Hepatocyte (in vitro differentiated cells): ENCODE measurements around the gene CYP4A11. TPM values are rescaled to one million over a fixed set of nuclear protein-coding genes. Genes with fewer than 3 reads are reported as not detected.
"Not testable (repeated sequence)": the region's sequence is repeated elsewhere in the genome, so short reads cannot be mapped to it uniquely, and the experiment has no call there.

Source experiments
- DNase-seq: peaks from one replicate; pipeline ENCODE4 v3.0.0-alpha.2; 2016; ENCODE audit warnings: low spot score
- H2AFZ ChIP-seq: fragments of 200-600 bp; sonication (generic); 2 replicates; pipeline ENCODE4 v1.6.0; 2016; ENCODE audit warnings: antibody characterized with exemption, mild to moderate bottlenecking
- H3K27ac ChIP-seq: fragments of 200-600 bp; sonication (generic); 2 replicates; pipeline ENCODE4 v1.5.1; 2016; ENCODE audit warnings: mild to moderate bottlenecking
- H3K27me3 ChIP-seq: fragments of 200-600 bp; sonication (generic); 2 replicates; pipeline ENCODE4 v1.6.1; 2016
- H3K36me3 ChIP-seq: fragments of 200-600 bp; sonication (generic); replicated peaks from 2 replicates; pipeline ENCODE4 v1.5.1; 2016; ENCODE audit warnings: low read depth; ENCODE audit not compliant: insufficient read depth
- H3K4me1 ChIP-seq: fragments of 200-600 bp; sonication (generic); 2 replicates; pipeline ENCODE4 v1.5.1; 2016; ENCODE audit warnings: mild to moderate bottlenecking, moderate library complexity; ENCODE audit not compliant: insufficient read depth
- H3K4me2 ChIP-seq: fragments of 200-600 bp; sonication (generic); 2 replicates; pipeline ENCODE4 v1.6.0; 2016
- H3K4me3 ChIP-seq: fragments of 200-600 bp; sonication (generic); 2 replicates; pipeline ENCODE4 v1.5.1; 2016; ENCODE audit warnings: mild to moderate bottlenecking
- H3K79me2 ChIP-seq: fragments of 200-600 bp; sonication (generic); 2 replicates; pipeline ENCODE4 v1.6.0; 2017; ENCODE audit warnings: mild to moderate bottlenecking
- H3K9me2 ChIP-seq: fragments of 200-600 bp; sonication (generic); replicated peaks from 2 replicates; pipeline ENCODE4 v1.6.0; 2017; ENCODE audit warnings: mild to moderate bottlenecking; ENCODE audit not compliant: insufficient read depth
- H3K9me3 ChIP-seq: fragments of 200-600 bp; sonication (generic); 2 replicates; pipeline ENCODE4 v1.5.1; 2016; ENCODE audit warnings: low read depth, mild to moderate bottlenecking
- H4K20me1 ChIP-seq: fragments of 200-600 bp; sonication (generic); 2 replicates; pipeline ENCODE4 v1.6.0; 2016; ENCODE audit warnings: mild to moderate bottlenecking; ENCODE audit not compliant: insufficient read depth, poor library complexity, severe bottlenecking
- EZH2 ChIP-seq: fragments of 200-600 bp; sonication (generic); IDR thresholded peaks from 2 replicates; pipeline ENCODE4 v1.6.1; 2016; ENCODE audit warnings: antibody characterized with exemption, mild to moderate bottlenecking, borderline replicate concordance
- EZH2phosphoT487 ChIP-seq: fragments of 200-600 bp; sonication (generic); IDR thresholded peaks from one replicate; pipeline ENCODE4 v1.6.1; 2018; ENCODE audit warnings: antibody characterized with exemption, mild to moderate bottlenecking, low read depth, moderate library complexity; ENCODE audit not compliant: unreplicated experiment, severe bottlenecking
- WGBS: methylation state at CpG from one replicate; pipeline ENCODE4 v1.1.6; 2016; ENCODE audit warnings: low lambda C conversion rate; ENCODE audit errors: missing lambda C conversion rate; 5-methylcytosine and 5-hydroxymethylcytosine counted together
- polyA plus RNA-seq: library from polyadenylated mRNA; unstranded; fragments of >200 nt; fragmentation: Nextera tagmentation; extraction: Ambion mirVana; gene quantifications from 2 replicates; pipeline ENCODE4 v1.2.1, GENCODE V29; 2016
- total RNA-seq: library from RNA; depleted of rRNA; stranded (reverse); fragments of >200 nt; gene quantifications from 2 replicates; pipeline ENCODE4 v1.2.3, GENCODE V29; 2014
- TF ChIP-seq, protein P1 (sequence below): fragments of 200-600 bp; sonication (generic); IDR thresholded peaks from 2 replicates; pipeline ENCODE4 v1.5.1; 2016; ENCODE audit warnings: antibody characterized with exemption, mild to moderate bottlenecking; ENCODE audit not compliant: poor library complexity

CYP4A11 gene
- total and polyA plus RNA-seq, 2 experiments from 2014 or later, result 20.8 to 62.4 TPM

DNA sequence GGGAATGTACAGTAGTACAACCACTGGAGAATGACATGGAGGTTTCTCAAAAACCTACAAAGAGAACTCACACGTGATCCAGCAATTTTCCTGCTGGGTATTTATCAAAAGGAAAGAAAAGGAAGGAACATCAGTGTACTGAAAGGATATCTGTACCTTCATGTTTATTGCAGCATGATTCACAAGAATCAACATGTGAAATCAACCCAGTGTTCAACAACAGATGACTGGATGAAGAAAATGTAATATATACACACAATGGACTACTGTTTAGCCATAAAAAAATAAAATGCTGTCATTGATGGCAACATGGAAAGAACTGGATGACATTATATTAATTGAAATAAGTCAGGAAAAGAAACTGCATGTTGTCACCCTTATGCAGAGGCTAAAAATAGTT lies 19.0 kb upstream of the CYP4A11 start:
- TF ChIP-seq, protein P1, sequence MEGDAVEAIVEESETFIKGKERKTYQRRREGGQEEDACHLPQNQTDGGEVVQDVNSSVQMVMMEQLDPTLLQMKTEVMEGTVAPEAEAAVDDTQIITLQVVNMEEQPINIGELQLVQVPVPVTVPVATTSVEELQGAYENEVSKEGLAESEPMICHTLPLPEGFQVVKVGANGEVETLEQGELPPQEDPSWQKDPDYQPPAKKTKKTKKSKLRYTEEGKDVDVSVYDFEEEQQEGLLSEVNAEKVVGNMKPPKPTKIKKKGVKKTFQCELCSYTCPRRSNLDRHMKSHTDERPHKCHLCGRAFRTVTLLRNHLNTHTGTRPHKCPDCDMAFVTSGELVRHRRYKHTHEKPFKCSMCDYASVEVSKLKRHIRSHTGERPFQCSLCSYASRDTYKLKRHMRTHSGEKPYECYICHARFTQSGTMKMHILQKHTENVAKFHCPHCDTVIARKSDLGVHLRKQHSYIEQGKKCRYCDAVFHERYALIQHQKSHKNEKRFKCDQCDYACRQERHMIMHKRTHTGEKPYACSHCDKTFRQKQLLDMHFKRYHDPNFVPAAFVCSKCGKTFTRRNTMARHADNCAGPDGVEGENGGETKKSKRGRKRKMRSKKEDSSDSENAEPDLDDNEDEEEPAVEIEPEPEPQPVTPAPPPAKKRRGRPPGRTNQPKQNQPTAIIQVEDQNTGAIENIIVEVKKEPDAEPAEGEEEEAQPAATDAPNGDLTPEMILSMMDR, result no peak
- no peak for TF ChIP-seq EZH2
- H3K4me1 ChIP-seq, result no peaks in the 10 kb centered on the region
- no peak overlapping the region for H2AFZ ChIP-seq
- no peak overlapping the region for H3K27ac ChIP-seq
- no peaks in the 10 kb centered on the region for H4K20me1 ChIP-seq
- H3K9me3 ChIP-seq, result no peaks in the 10 kb centered on the region
- no peaks in the 10 kb centered on the region for H3K79me2 ChIP-seq
- no peak overlapping the region for H3K4me3 ChIP-seq
- H3K9me2 ChIP-seq, result no peaks in the 10 kb centered on the region
- WGBS, result 50% methylated on average over 1 of the region's 1 CpG
- H3K36me3 ChIP-seq, result no peaks in the 10 kb centered on the region
- no peak for DNase-seq
- H3K4me2 ChIP-seq, result no peak overlapping the region
- H3K27me3 ChIP-seq, result no peaks in the 10 kb centered on the region

GRCh38 chr1:46955116-46955515 lies 13.8 kb upstream of the CYP4A11 start:
- not testable (repeated sequence) for H4K20me1 ChIP-seq, H3K4me3 ChIP-seq, H3K79me2 ChIP-seq, H3K4me1 ChIP-seq, H3K27ac ChIP-seq, DNase-seq, H3K4me2 ChIP-seq, H3K9me3 ChIP-seq, H3K27me3 ChIP-seq, H3K36me3 ChIP-seq, H3K9me2 ChIP-seq, H2AFZ ChIP-seq
- 80% methylated on average over 2 of the region's 2 CpGs for WGBS

- not testable (repeated sequence) for H3K36me3 ChIP-seq, H3K4me3 ChIP-seq, DNase-seq, H3K27me3 ChIP-seq, H2AFZ ChIP-seq, H3K9me3 ChIP-seq, H3K27ac ChIP-seq, H3K4me1 ChIP-seq, H3K79me2 ChIP-seq, H3K4me2 ChIP-seq, H4K20me1 ChIP-seq, H3K9me2 ChIP-seq
- 63% methylated on average over 2 of the region's 2 CpGs for WGBS
Observed at GRCh38 chr1:46953847-46954246, 12.6 kb upstream of the CYP4A11 start.

DNA sequence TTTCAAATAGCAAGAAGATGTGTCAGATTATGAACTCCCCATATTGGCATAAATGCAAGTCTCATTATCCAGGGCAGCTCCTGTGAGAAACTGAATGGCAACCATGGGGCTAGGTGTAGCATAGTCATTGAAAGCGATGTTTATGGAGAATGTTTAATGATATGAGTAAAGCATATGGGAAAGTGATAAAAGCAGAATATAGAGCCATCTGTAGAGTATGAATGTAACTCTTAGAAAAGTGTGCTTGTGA lies 8.1 kb upstream of the CYP4A11 start:
- H3K9me3 ChIP-seq, H4K20me1 ChIP-seq, H3K4me1 ChIP-seq, DNase-seq, H3K4me3 ChIP-seq, H3K4me2 ChIP-seq, H3K79me2 ChIP-seq, H3K9me2 ChIP-seq, H2AFZ ChIP-seq, H3K27me3 ChIP-seq, H3K36me3 ChIP-seq: not testable (repeated sequence)
- WGBS, result 90% methylated on average over 1 of the region's 1 CpG
- H3K27ac ChIP-seq, result peak overlapping the region; percentile 55

DNA sequence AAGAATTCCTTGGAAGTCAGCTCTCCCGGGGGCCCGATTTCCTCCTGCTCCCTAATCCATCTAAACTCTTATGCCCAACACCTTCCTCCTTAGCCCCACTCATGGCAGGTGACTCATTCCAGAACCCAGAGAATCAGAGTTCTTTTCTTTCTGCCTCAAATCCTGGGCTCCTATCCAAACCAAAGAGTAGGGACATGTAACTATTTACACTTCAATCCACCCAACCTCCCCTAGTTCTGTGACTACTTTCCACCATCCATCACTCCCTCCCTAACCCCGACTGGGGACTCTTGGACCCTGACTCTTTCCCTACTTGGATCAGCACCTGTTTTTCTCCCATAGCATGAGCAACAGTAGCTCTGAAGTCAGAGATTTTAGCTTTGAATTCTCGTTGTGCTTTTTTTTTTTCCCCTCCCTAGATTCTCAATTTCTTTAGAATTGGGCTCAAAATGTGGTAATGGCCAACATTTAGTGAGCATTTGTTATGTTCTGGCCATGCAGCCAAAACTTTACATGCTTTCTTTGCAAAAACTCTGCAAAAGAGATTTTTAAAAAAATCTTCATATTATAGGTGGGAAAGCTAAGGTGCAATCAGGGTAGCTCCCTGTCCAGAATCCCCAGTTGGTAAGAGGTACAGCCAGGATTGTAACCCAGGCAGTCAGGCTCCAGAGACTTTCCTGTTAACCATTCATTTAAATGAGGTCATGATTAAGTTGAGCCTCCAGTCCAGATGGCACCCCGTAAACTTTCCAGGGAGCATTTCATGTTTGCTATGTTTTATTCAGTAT lies 7.5 kb upstream of the CYP4A11 start:
- WGBS, result 60% methylated on average over 5 of the region's 5 CpGs

DNA sequence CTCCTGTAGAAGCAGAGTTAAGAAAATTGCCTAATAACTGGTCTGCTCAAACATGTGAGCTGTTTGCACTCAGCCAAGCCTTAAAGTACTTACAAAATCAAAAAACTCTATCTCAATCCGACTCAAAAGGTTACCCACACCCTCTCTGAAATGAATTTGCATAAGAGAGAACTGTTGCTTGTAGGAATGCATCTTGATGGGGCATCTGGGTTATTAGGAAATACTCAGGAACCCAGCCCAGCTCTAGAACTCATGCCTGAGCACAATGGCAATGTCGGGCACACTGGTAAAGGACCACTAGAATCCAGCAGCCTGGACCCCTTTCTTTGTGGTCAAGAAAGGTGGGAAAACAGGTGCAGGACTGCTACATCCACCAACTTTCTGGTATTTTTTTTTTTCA lies 6.4 kb upstream of the CYP4A11 start:
- H3K4me3 ChIP-seq, H4K20me1 ChIP-seq, H2AFZ ChIP-seq, H3K9me2 ChIP-seq, H3K36me3 ChIP-seq, H3K27me3 ChIP-seq, H3K9me3 ChIP-seq, H3K4me2 ChIP-seq, H3K79me2 ChIP-seq, H3K27ac ChIP-seq, DNase-seq, H3K4me1 ChIP-seq: not testable (repeated sequence)
- 44% methylated on average over 2 of the region's 2 CpGs for WGBS

More for the DNA sequence above, 7.5 kb upstream of the CYP4A11 start:
- Histone ChIP-seq H3K9me2 (no peaks in the 10 kb centered on the region), H4K20me1 (no peaks in the 10 kb centered on the region), H3K27me3 (no peaks in the 10 kb centered on the region), H3K4me2 (no peak overlapping the region), H3K4me1 (no peaks in the 10 kb centered on the region), H3K9me3 (no peaks in the 10 kb centered on the region), H2AFZ (no peak overlapping the region), H3K27ac (peak overlapping the region; percentile 55), H3K4me3 (no peak overlapping the region), H3K36me3 (no peaks in the 10 kb centered on the region), H3K79me2 (no peaks in the 10 kb centered on the region)
- TF ChIP-seq EZH2phosphoT487 (no peak), EZH2 (no peak)
- TF ChIP-seq, protein P1, result no peak
- DNase-seq, result peak; percentile 9
